GM19193 (cell line): ENCODE results near the gene WDR38.

Source experiments
- POLR2A ChIP-seq: IDR thresholded peaks from 4 replicates; pipeline ENCODE4 v1.6.1; 2011; ENCODE audit not compliant: insufficient read depth, insufficient read length; ENCODE audit errors: extremely low read depth

Gene WDR38

DNA sequence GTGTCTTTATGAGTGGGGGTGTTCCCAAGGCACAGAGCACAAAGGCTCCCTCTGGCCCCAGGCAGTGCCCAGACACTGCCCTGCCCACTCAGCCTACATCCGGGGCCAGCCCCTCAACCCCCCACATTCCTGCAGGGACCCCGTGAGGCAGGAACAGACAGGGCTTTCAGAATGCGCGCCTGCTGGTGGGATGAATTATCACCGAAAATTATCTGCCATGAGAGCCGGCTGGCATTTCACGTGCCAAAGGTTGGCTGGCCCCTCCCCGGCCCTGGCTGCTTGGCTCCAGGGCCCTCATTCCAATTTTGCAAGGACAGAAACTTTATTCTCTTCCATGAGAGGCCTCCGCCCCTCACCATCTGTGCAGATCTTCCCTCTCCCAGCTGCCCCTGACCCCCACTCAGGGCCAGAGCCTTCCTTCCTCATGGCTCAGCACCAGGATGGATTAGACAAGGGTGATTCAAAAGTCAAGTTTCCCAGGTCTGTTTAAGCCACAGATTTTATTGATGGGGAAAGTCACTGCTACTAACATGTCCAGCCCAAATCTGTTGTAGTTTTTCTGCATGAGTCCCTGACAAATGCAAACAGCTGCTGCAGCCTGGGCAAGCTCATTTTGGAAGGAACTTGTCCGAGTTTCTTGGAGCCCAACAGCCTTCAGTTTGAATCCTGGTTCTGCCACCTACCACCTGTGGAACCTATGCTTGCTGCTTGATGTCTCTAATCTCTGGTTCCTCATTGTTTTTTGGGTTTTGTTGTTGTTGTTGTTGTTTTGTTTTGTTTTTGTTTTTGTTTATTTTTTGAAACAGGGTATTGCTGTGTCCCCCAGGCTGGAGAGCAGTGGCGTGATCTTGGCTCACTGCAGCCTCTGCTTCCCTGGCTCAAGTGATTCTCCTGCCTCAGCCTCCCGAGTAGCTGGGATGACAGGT, 32.3 kb upstream of the WDR38 start:
- TF ChIP-seq POLR2A, result no peak

GRCh38 chr9:124828489-124829333, 24.5 kb upstream of the WDR38 start:
- no peak for TF ChIP-seq POLR2A

- TF ChIP-seq POLR2A, result no peak
Observed at GRCh38 chr9:124829334-124829669, 24.0 kb upstream of the WDR38 start.

DNA sequence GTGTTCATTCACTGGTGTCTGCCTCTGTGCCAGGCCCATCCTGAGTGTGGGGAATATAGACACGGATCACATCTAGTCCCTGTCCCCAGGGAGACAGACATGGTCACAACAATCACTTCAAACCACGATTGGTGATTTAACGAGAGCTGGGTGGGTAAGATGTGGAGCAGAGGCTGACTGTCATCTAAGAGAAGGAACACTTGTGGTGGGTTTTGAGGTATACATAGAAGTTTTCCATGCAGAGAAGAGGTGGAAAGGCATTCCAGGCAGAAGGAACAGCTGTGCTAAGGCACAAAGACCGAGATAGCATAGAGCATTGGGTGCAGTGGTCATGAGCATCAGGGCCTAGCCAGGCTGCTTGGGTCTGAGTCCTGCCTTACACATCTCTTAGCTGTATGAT, 22.7 kb upstream of the WDR38 start:
- TF ChIP-seq POLR2A, result no peak

DNA sequence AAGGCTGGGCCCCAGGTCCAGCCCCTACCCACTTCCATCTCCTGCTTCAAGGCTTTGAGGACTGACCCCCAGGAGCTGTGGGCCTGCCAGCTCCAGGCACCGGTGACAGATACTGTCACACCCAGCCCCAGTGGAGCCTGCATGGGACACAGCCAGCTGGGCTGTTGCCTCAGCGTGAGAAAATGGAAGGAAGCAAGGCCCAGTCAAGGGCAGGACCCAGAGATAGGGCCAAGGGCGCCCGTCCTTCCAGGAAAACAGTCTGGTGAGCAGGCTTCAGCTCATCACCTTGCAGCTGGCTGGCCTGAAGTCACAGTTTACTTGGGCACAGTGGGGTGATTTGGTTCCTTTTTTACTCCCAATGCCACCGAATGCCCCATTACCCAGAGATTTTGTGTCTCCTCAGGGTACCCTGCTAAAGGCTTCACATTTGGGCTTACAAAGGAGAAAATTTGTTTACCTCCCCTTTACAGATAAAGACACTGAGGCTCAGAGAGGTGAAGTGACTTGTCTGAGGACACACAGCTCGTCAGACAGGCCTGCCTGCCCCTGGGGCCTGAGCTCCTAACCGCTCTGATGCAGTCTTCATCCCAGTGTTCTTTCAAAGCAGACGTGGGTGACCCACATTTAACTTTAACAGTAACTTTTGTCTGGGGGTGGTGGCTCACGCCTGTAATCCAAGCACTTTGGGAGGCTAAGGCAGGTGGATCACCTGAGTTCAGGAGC, 21.5 kb upstream of the WDR38 start:
- no peak for TF ChIP-seq POLR2A

DNA sequence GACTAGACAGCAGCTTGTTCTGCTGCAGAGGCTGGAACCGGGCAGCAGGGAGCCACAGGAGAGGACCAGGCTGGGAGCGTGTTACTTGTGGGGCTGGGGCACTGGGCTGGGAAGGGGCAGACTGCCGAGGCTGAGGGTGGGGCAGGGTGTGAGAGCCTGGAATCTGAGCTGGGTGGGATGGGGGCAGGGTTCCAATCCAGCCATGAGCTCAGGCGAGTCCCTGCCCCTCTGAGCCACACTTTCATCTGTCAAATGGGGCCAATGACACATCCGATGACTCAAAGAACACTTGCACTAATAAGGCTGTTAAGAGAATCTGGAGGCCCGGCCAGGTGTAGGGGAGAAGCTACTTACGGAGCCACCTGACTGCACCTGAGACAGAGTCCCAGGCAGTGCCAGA, 18.7 kb upstream of the WDR38 start:
- TF ChIP-seq POLR2A, result no peak

DNA sequence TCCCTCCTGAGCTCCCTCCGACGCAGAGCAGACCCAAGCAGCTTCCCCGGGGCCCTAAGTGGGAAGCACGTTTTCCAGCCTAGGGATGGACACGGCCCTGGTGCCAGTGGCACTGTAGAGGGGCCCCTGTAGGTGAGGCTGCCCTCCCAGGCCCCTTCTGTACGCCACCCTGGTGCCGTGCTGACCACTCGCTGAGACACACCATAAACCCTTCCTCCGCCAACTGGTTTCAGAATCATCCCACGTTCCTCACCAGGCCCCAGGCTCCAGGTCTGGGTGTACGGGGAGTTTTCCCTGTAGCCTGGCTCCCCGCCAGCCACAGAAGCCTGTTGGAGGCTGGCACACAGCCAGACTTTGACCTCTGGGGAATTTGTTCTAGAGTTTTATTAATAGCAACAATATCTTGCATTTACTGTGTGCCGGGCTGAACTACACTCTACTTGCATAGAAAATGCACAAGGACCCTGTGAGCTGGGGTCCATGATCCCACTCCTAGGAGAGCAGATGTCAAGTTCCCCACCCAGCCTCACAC, 18.2 kb upstream of the WDR38 start:
- no peak for TF ChIP-seq POLR2A

GRCh38 chr9:124839612-124840299, 13.5 kb upstream of the WDR38 start:
- no peak for TF ChIP-seq POLR2A

DNA sequence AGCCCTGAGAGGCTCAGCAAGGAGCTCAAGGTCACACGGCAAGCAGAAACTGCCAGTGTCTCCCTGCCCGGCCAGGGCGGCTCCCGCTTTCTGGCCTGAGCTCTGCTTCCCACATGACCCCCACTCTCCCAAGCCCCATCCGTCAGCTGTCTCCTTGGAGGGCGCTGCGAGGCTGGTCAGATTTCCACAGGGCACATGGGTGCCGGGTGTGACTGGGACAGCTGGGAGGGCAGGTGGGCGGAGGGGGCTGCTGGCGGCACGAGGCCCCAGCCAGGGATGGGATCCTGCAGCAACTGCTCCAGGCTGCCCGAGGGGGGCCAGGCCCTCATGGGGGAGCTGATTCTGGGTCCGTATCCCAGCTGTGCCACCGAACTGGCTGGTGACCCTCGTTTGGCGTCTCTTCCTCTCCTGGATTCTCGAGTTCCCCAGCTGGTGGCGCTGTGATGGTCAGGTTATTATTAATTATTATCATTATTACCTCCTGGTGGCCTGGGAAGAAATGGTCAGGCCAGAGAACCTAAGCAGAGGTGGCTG, 12.9 kb upstream of the WDR38 start:
- TF ChIP-seq POLR2A, result no peak

- no peak for TF ChIP-seq POLR2A
Observed at GRCh38 chr9:124841075-124841821, 12.0 kb upstream of the WDR38 start.

DNA sequence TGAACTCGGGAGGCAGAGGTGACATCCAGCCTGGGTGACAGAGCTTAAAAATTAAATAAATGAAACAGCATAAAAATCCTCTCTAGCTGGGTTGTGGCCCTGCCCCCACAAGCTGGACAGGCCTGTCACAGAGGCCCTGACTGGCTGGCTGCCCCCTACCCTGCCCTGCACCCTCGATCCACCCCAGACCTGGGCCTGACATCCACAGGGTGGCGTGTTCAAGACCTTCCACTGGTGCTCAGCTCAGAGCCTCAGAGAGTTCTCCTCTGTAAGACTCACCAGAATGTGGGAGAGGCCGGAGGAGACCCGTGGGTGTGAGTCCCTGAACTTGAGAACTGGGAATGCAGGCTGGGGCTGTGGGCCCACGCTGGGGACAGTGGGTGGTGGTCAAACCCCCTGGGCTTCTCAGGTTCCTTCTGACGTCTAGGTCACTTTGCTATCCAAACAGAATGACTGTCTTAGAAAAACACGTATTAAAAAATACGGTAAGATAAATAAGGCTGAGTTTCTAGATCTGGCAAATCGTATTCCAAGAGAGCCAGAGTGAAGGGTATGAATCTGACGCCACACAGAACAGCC, 9.7 kb upstream of the WDR38 start:
- no peak for TF ChIP-seq POLR2A

- TF ChIP-seq POLR2A, result no peak
Observed at GRCh38 chr9:124844291-124844690, 9.0 kb upstream of the WDR38 start.

DNA sequence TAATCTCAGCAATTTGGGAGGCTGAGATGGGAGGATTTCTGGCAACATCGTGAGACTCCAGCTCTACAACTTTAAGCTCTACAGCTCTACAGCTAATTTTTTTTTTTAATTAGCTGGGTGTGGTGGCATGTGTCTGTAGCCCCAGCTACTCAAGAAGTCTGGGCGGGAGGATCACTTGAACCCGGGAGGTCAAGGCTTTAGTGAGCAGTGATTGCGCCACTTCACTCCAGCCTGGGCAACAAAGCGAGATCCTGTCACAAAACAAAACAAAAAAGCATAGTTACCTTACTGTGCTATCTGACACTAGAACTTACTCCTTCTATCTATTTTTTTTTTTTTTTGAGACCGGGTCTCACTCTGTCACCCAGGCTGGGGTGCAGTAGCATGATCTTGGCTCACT, 6.3 kb upstream of the WDR38 start:
- no peak for TF ChIP-seq POLR2A
